Astrocyte (in vitro differentiated cells and primary cell): ENCODE results near the gene KRT36. TPM values are rescaled to one million over a fixed set of nuclear protein-coding genes. Genes with fewer than 3 reads are reported as not detected.

ENCODE experiments used
- DNase-seq: peaks from one replicate; pipeline ENCODE4 v3.0.0-alpha.2; 2010; ENCODE audit warnings: low read depth
- FAIRE-seq: peaks from 2 replicates; lab custom pipeline; 2011; peaks lifted over from hg19 to GRCh38; lab: Jason Lieb, UNC
- H2AFZ ChIP-seq: 2 replicates; pipeline ENCODE4 v1.6.0; 2012; ENCODE audit warnings: low read depth, low read length, inconsistent platforms
- H3K27ac ChIP-seq: 2 replicates; pipeline ENCODE4 v1.5.1; 2011; ENCODE audit warnings: low read depth, low read length, inconsistent platforms
- H3K27me3 ChIP-seq: 2 replicates; pipeline ENCODE4 v1.6.0; 2011; ENCODE audit warnings: low read length, inconsistent platforms; ENCODE audit not compliant: insufficient read depth
- H3K36me3 ChIP-seq: 2 replicates; pipeline ENCODE4 v1.5.1; 2011; ENCODE audit warnings: low read length, inconsistent platforms; ENCODE audit not compliant: insufficient read depth
- H3K4me1 ChIP-seq: 2 replicates; pipeline ENCODE4 v1.5.1; 2011; ENCODE audit warnings: low read length, inconsistent platforms; ENCODE audit not compliant: insufficient read depth
- H3K4me2 ChIP-seq: 2 replicates; pipeline ENCODE4 v1.6.0; 2012; ENCODE audit warnings: low read length, inconsistent platforms
- H3K4me3 ChIP-seq: 2 replicates; pipeline ENCODE4 v1.5.1; 2011; ENCODE audit warnings: low read depth, mild to moderate bottlenecking, low read length, inconsistent platforms; ENCODE audit not compliant: insufficient read depth
- H3K79me2 ChIP-seq: 2 replicates; pipeline ENCODE4 v1.6.0; 2012; ENCODE audit warnings: mild to moderate bottlenecking, low read length, inconsistent platforms; ENCODE audit not compliant: insufficient read depth
- H3K9ac ChIP-seq: 2 replicates; pipeline ENCODE4 v1.6.0; 2012; ENCODE audit warnings: mild to moderate bottlenecking, low read length, inconsistent platforms
- H3K9me3 ChIP-seq: 2 replicates; pipeline ENCODE4 v1.5.1; 2012; ENCODE audit warnings: low read depth, mild to moderate bottlenecking, low read length, inconsistent platforms; ENCODE audit not compliant: insufficient read depth
- H4K20me1 ChIP-seq: 2 replicates; pipeline ENCODE4 v1.6.0; 2012; ENCODE audit warnings: low read length, inconsistent platforms; ENCODE audit not compliant: insufficient read depth
- H3K27ac Mint-ChIP-seq: one replicate; pipeline ENCODE4 v1.8.0; 2021; ENCODE audit warnings: mild to moderate bottlenecking, mixed read lengths; ENCODE audit not compliant: unreplicated experiment
- H3K27me3 Mint-ChIP-seq: one replicate; pipeline ENCODE4 v1.8.0; 2021; ENCODE audit warnings: low read depth, mixed read lengths; ENCODE audit not compliant: unreplicated experiment
- H3K36me3 Mint-ChIP-seq: one replicate; pipeline ENCODE4 v1.8.0; 2021; ENCODE audit warnings: low read depth, mixed read lengths; ENCODE audit not compliant: unreplicated experiment
- H3K4me1 Mint-ChIP-seq: one replicate; pipeline ENCODE4 v1.8.0; 2021; ENCODE audit warnings: low read depth, mixed read lengths; ENCODE audit not compliant: unreplicated experiment
- H3K4me3 Mint-ChIP-seq: one replicate; pipeline ENCODE4 v1.8.0; 2021; ENCODE audit warnings: mild to moderate bottlenecking, moderate library complexity, mixed read lengths; ENCODE audit not compliant: unreplicated experiment
- H3K9me3 Mint-ChIP-seq: one replicate; pipeline ENCODE4 v1.8.0; 2021; ENCODE audit warnings: mild to moderate bottlenecking, mixed read lengths; ENCODE audit not compliant: unreplicated experiment
- CTCF ChIP-seq: IDR thresholded peaks from 2 replicates; pipeline ENCODE4 v1.5.1; 2011; ENCODE audit warnings: low read depth, mild to moderate bottlenecking, inconsistent platforms, low read length, moderate library complexity; ENCODE audit not compliant: insufficient read depth
- EZH2 ChIP-seq: IDR thresholded peaks from 2 replicates; pipeline ENCODE4 v1.6.1; 2012; ENCODE audit warnings: mild to moderate bottlenecking, low read length, inconsistent platforms; ENCODE audit not compliant: insufficient read depth
- total RNA-seq: library from RNA; stranded (reverse); gene quantifications from 2 replicates; pipeline ENCODE4 v1.2.1, GENCODE V29; 2021

Gene KRT36
- total RNA-seq, 1 donor from 2014 or later = not detected

GRCh38 chr17:41484920-41485904, 4.5 kb downstream of the KRT36 start:
- H3K27me3 ChIP-seq = peaks cover 3% of the 10 kb centered on the region
- no peak overlapping the region for H3K4me2 ChIP-seq
- no peak overlapping the region for H2AFZ ChIP-seq
- H3K79me2 ChIP-seq = no peaks in the 10 kb centered on the region
- H3K4me3 ChIP-seq = no peak overlapping the region
- no peaks in the 10 kb centered on the region for H3K4me1 ChIP-seq
- H3K27ac ChIP-seq = no peak overlapping the region
- TF ChIP-seq CTCF (no peak), EZH2 (no peak)
- FAIRE-seq = no peak
- no peaks in the 10 kb centered on the region for H4K20me1 ChIP-seq
- no peaks in the 10 kb centered on the region for H3K36me3 ChIP-seq
- Mint-ChIP-seq H3K4me1 (no peaks in the 10 kb centered on the region), H3K4me3 (no peak overlapping the region), H3K36me3 (peaks cover 2% of the 10 kb centered on the region), H3K27me3 (peaks cover 60% of the 10 kb centered on the region), H3K27ac (no peak overlapping the region), H3K9me3 (no peaks in the 10 kb centered on the region)
- no peak overlapping the region for H3K9ac ChIP-seq
- no peaks in the 10 kb centered on the region for H3K9me3 ChIP-seq
- DNase-seq = no peak

GRCh38 chr17:41483991-41484826, 5.5 kb downstream of the KRT36 start:
- Histone ChIP-seq H3K9me3 (no peaks in the 10 kb centered on the region), H4K20me1 (no peaks in the 10 kb centered on the region), H3K4me1 (no peaks in the 10 kb centered on the region), H3K27ac (no peak overlapping the region), H3K79me2 (no peaks in the 10 kb centered on the region), H3K9ac (no peak overlapping the region), H3K36me3 (no peaks in the 10 kb centered on the region), H3K27me3 (peaks cover 3% of the 10 kb centered on the region), H3K4me3 (no peak overlapping the region), H3K4me2 (no peak overlapping the region), H2AFZ (no peak overlapping the region)
- peaks cover 56% of the 10 kb centered on the region for H3K27me3 Mint-ChIP-seq
- FAIRE-seq (no peak), DNase-seq (no peak)
- peaks cover 2% of the 10 kb centered on the region for H3K36me3 Mint-ChIP-seq
- no peaks in the 10 kb centered on the region for H3K4me1 Mint-ChIP-seq
- no peak overlapping the region for H3K4me3 Mint-ChIP-seq
- H3K9me3 Mint-ChIP-seq = no peaks in the 10 kb centered on the region
- H3K27ac Mint-ChIP-seq = no peak overlapping the region
- TF ChIP-seq CTCF (no peak), EZH2 (no peak)
